ENCODE measurements around the gene COPE. TPM values are rescaled to one million over a fixed set of nuclear protein-coding genes. Genes with fewer than 3 reads are reported as not detected.
A peak's percentile ranks its signal among the peaks of the same experiment; 100 is the strongest.

COPE gene
- total RNA-seq, 1 experiment from 2014 or later = 177 TPM

- in situ Hi-C loops (cut with HindIII; ENCODE audit: low pct_unique_long_range_greater_than_20kb, low sequenced_read_pairs) (no loop called here), intact Hi-C loops (cut with micrococcal nuclease; ENCODE audit: unreplicated experiment) (no loop called here)
- Histone ChIP-seq H3K27ac (ENCODE audit: low read length) (no peak overlapping the region), H3K4me1 (ENCODE audit: control insufficient read depth, insufficient read depth, low read length) (no peaks in the 10 kb centered on the region), H3K27me3 (ENCODE audit: control insufficient read depth, insufficient read depth, low read length) (no peaks in the 10 kb centered on the region), H3K36me3 (ENCODE audit: control insufficient read depth, insufficient read depth, low read length) (no peaks in the 10 kb centered on the region), H3K9me3 (ENCODE audit: control insufficient read depth, insufficient read depth, low read depth, low read length) (no peaks in the 10 kb centered on the region), H3K4me3 (ENCODE audit: low read depth in 2 of 2, low read length in 2 of 2) (no peak overlapping the region)
- ChIA-PET POLR2A (no interaction called here), CTCF (interaction anchor here (0.6 kb wide), 1 partner anchor 11 kb away, joined by 4 read pairs; no protein-coding TSS in a partner anchor)
- no peak for DNase-seq (ENCODE audit: low read depth, low spot score)
- BruUV-seq (replicated peaks) = no TSS peak
- peak; percentile 50; the same call in 1 of the 2 replicates for ATAC-seq
- TF ChIP-seq SIN3A (IDR thresholded peaks at IDR 0.05; ENCODE audit: borderline replicate concordance, insufficient read depth, low read depth, low read length) = no peak
- TF ChIP-seq TCF7L2 (IDR thresholded peaks at IDR 0.05; ENCODE audit: low read depth, low read length) = no peak
- no peak for TF ChIP-seq CTCF (IDR thresholded peaks at IDR 0.05)
- TF ChIP-seq POLR2AphosphoS5 (IDR thresholded peaks at IDR 0.05; ENCODE audit: low read depth, low read length) = no peak
- TF ChIP-seq REST (IDR thresholded peaks at IDR 0.05; ENCODE audit: insufficient read depth in 1 of 2, low read depth in 2 of 2, low read length in 1 of 2) = no peak
Measured at GRCh38 chr19:18961767-18962620, 42.8 kb upstream of the COPE start.

- no peak for ATAC-seq
- Histone ChIP-seq H3K9me3 (ENCODE audit: control insufficient read depth, insufficient read depth, low read depth, low read length) (no peaks in the 10 kb centered on the region), H3K4me3 (ENCODE audit: low read depth in 2 of 2, low read length in 2 of 2) (no peak overlapping the region), H3K4me1 (ENCODE audit: control insufficient read depth, insufficient read depth, low read length) (no peaks in the 10 kb centered on the region), H3K27ac (ENCODE audit: low read length) (no peak overlapping the region), H3K36me3 (ENCODE audit: control insufficient read depth, insufficient read depth, low read length) (no peaks in the 10 kb centered on the region), H3K27me3 (ENCODE audit: control insufficient read depth, insufficient read depth, low read length) (no peaks in the 10 kb centered on the region)
- DNase-seq (ENCODE audit: low read depth, low spot score) = no peak
- no TSS peak for BruUV-seq (replicated peaks)
- no peak for TF ChIP-seq REST (IDR thresholded peaks at IDR 0.05; ENCODE audit: insufficient read depth in 1 of 2, low read depth in 2 of 2, low read length in 1 of 2)
- TF ChIP-seq TCF7L2 (IDR thresholded peaks at IDR 0.05; ENCODE audit: low read depth, low read length) = no peak
- TF ChIP-seq SIN3A (IDR thresholded peaks at IDR 0.05; ENCODE audit: borderline replicate concordance, insufficient read depth, low read depth, low read length) = no peak
- TF ChIP-seq POLR2AphosphoS5 (IDR thresholded peaks at IDR 0.05; ENCODE audit: low read depth, low read length) = no peak
- no peak for TF ChIP-seq CTCF (IDR thresholded peaks at IDR 0.05)
- in situ Hi-C loops (cut with HindIII; ENCODE audit: low pct_unique_long_range_greater_than_20kb, low sequenced_read_pairs) (no loop called here), intact Hi-C loops (cut with micrococcal nuclease; ENCODE audit: unreplicated experiment) (no loop called here)
- POLR2A ChIA-PET = no interaction called here
- CTCF ChIA-PET = no interaction called here
Measured at GRCh38 chr19:18960370-18960769, 41.2 kb upstream of the COPE start.

Measured in Panc1 (cell line).